H1 (cell line): Measurements from ENCODE around the gene CEP290. TPM values are rescaled to one million over a fixed set of nuclear protein-coding genes. Genes with fewer than 3 reads are reported as not detected.

Source experiments
- ASH2L ChIP-seq: fragments of 200-600, 300-600 bp; sonication (generic); IDR thresholded peaks from one replicate; pipeline ENCODE4 v1.7.1; 2017; ENCODE audit warnings: low read length
- CHD2 ChIP-seq: IDR thresholded peaks from 2 replicates; pipeline ENCODE4 v1.6.1; 2012; ENCODE audit warnings: low read length, improper control_type of control experiment
- CHD7 ChIP-seq: fragments of 300-600 bp; sonication (generic); IDR thresholded peaks from 2 replicates; pipeline ENCODE4 v1.7.1; 2012; ENCODE audit warnings: low read length, moderate library complexity, mild to moderate bottlenecking, inconsistent platforms; ENCODE audit not compliant: insufficient replicate concordance
- EP300 ChIP-seq, 2 experiments: IDR thresholded peaks; 1 replicate in 1 of 2; 2 replicates in 1 of 2; pipeline ENCODE4 v1.6.1; 2011 to 2012; ENCODE audit warnings: low read depth in 2 of 2, low read length in 2 of 2, mild to moderate bottlenecking in 2 of 2, borderline replicate concordance in 1 of 2, inconsistent platforms in 1 of 2, moderate library complexity in 1 of 2
- JUN ChIP-seq: IDR thresholded peaks from 2 replicates; pipeline ENCODE4 v1.6.1; 2011; ENCODE audit warnings: low read depth, mild to moderate bottlenecking, improper control_type of control experiment, low read length
- JUND ChIP-seq: IDR thresholded peaks from 2 replicates; pipeline ENCODE4 v1.6.1; 2011; ENCODE audit warnings: mild to moderate bottlenecking, improper control_type of control experiment, low read length
- SP1 ChIP-seq: IDR thresholded peaks from 2 replicates; pipeline ENCODE4 v1.6.1; 2011; ENCODE audit warnings: low read depth, low read length
- TAF7 ChIP-seq: optimal IDR thresholded peaks from 2 replicates; pipeline ENCODE3; 2011; ENCODE audit warnings: low read depth, mild to moderate bottlenecking, inconsistent platforms, low read length, moderate library complexity, borderline replicate concordance
- TBP ChIP-seq: IDR thresholded peaks from 2 replicates; pipeline ENCODE4 v1.6.1; 2011; ENCODE audit warnings: low read depth, low read length, improper control_type of control experiment
- TCF12 ChIP-seq: IDR thresholded peaks from 2 replicates; pipeline ENCODE4 v1.6.1; 2011; ENCODE audit warnings: low read depth, mild to moderate bottlenecking, low read length
- polyA plus RNA-seq, 7 experiments: library from polyadenylated mRNA; depleted of rRNA in 3 of 7; stranded (reverse) in 5 of 7; unstranded in 2 of 7; fragments of >200 nt in 5 of 7; fragments of 200-250 nt in 2 of 7; gene quantifications; 1 replicate in 5 of 7; 2 replicates in 1 of 7; 4 replicates in 1 of 7; pipeline versions ENCODE4 v1.2.1 to v1.2.3, GENCODE V29; 2011 to 2013; ENCODE audit warnings: missing spikeins in 2 of 7, mixed read lengths in 2 of 7
- total RNA-seq: library from RNA; stranded (reverse); fragmentation: NEBNext Ultra II Directional; extraction: Animal tissue kit (Norgen Biotek cat#: 25700); gene quantifications from 2 replicates; pipeline ENCODE4 v1.2.1, GENCODE V29; 2021

The CEP290 gene
- total and polyA plus RNA-seq, 2 of the 8 experiments (the other 6 are each of a cell fraction or from before 2014, with no cell fraction given): 2.1 to 5.9 TPM

GRCh38 chr12:88113871-88114270 is 28.0 kb downstream of the CEP290 start (continued):
- TF ChIP-seq CHD7 (no peak), SP1 (no peak), TAF7 (no peak), JUN (no peak), TBP (no peak), TCF12 (no peak), EP300 (IDR thresholded peaks at IDR 0.05; ENCODE audit: borderline replicate concordance in 1 of 2, low read depth in 2 of 2, low read length in 2 of 2) (no peak), ASH2L (no peak), CHD2 (no peak), JUND (no peak)
